SU-DHL-6 (cell line): ENCODE data around the gene UCMA.
"Not testable (repeated sequence)": the region's sequence is repeated elsewhere in the genome, so short reads cannot be mapped to it uniquely, and the experiment has no call there.

ENCODE experiments used
- H2AFZ ChIP-seq: fragments of 200-600 bp; sonication (generic); 2 replicates; pipeline ENCODE4 v1.6.1; 2014; ENCODE audit warnings: low read depth, mild to moderate bottlenecking, moderate library complexity, mixed read lengths, antibody characterized with exemption, low read length; ENCODE audit not compliant: severe bottlenecking
- H3F3A ChIP-seq: fragments of 200-600 bp; shearing (Covaris generic); 2 replicates; pipeline ENCODE4 v1.6.0; 2016; ENCODE audit warnings: antibody characterized with exemption, mild to moderate bottlenecking; ENCODE audit not compliant: insufficient read depth
- H3K27ac ChIP-seq: fragments of 200-600 bp; sonication (generic); 2 replicates; pipeline ENCODE4 v1.5.1; 2016; ENCODE audit warnings: low read depth, mild to moderate bottlenecking, low read length, moderate library complexity, mixed read lengths
- H3K27me3 ChIP-seq: fragments of 200-600 bp; sonication (generic), shearing (Covaris generic); 2 replicates; pipeline ENCODE4 v1.6.0; 2014; ENCODE audit warnings: mild to moderate bottlenecking, low read length
- H3K36me3 ChIP-seq: fragments of 200-600 bp; sonication (generic); 2 replicates; pipeline ENCODE4 v1.6.1; 2014; ENCODE audit warnings: mild to moderate bottlenecking, low read length, mixed read lengths
- H3K4me2 ChIP-seq: fragments of 300-600, 200-600 bp; shearing (Covaris generic), sonication (generic); 2 replicates; pipeline ENCODE4 v1.6.0; 2014; ENCODE audit warnings: low read length, low read depth, mild to moderate bottlenecking; ENCODE audit not compliant: poor library complexity, severe bottlenecking
- H3K4me3 ChIP-seq: fragments of 200-600 bp; sonication (generic); 2 replicates; pipeline ENCODE4 v1.5.1; 2014; ENCODE audit warnings: antibody characterized with exemption, low read length, mild to moderate bottlenecking, mixed read lengths; ENCODE audit not compliant: insufficient read depth, poor library complexity, severe bottlenecking
- H3K79me2 ChIP-seq: fragments of 200-600 bp; sonication (generic); 2 replicates; pipeline ENCODE4 v1.6.1; 2014; ENCODE audit warnings: mild to moderate bottlenecking, low read length, moderate library complexity; ENCODE audit not compliant: insufficient read depth
- H3K9ac ChIP-seq: fragments of 200-600 bp; sonication (generic); 2 replicates; pipeline ENCODE4 v1.7.0; 2014; ENCODE audit warnings: mild to moderate bottlenecking, low read length
- H3K9me2 ChIP-seq: fragments of 200-600 bp; sonication (generic); replicated peaks from 2 replicates; pipeline ENCODE4 v1.6.1; 2014; ENCODE audit warnings: low read length; ENCODE audit not compliant: insufficient read depth
- H3K9me3 ChIP-seq: fragments of 200-600 bp; sonication (generic); 2 replicates; pipeline ENCODE4 v1.6.1; 2014; ENCODE audit warnings: low read length, mixed read lengths; ENCODE audit not compliant: insufficient read depth
- H4K20me1 ChIP-seq: fragments of 200-600 bp; sonication (generic); 2 replicates; pipeline ENCODE4 v1.6.1; 2014; ENCODE audit warnings: low read depth, mild to moderate bottlenecking, antibody characterized with exemption, low read length, moderate library complexity, mixed read lengths
- CTCF ChIP-seq: fragments of 200-600 bp; sonication (generic); IDR thresholded peaks from one replicate; pipeline ENCODE4 v1.5.1; 2017; ENCODE audit warnings: antibody characterized with exemption, mild to moderate bottlenecking, low read length, moderate library complexity; ENCODE audit not compliant: insufficient read depth, poor library complexity, severe bottlenecking
- EZH2phosphoT487 ChIP-seq: fragments of 200-600 bp; sonication (generic), shearing (Covaris generic); conservative IDR thresholded peaks from 2 replicates; pipeline ENCODE4 v1.6.1; 2018; ENCODE audit warnings: mild to moderate bottlenecking, antibody characterized with exemption, low read length, moderate library complexity, mixed read lengths

The UCMA gene

GRCh38 chr10:13247784-13248183, 13.6 kb upstream of the UCMA start:
- TF ChIP-seq EZH2phosphoT487 (no peak), CTCF (no peak)

GRCh38 chr10:13247246-13247645, 13.1 kb upstream of the UCMA start:
- no peaks in the 10 kb centered on the region for H3K79me2 ChIP-seq
- H3K36me3 ChIP-seq = no peaks in the 10 kb centered on the region
- no peak overlapping the region for H2AFZ ChIP-seq
- TF ChIP-seq CTCF = no peak
- no peak for TF ChIP-seq EZH2phosphoT487
- no peaks in the 10 kb centered on the region for H4K20me1 ChIP-seq
- no peaks in the 10 kb centered on the region for H3F3A ChIP-seq
- no peak overlapping the region for H3K4me2 ChIP-seq
- H3K27me3 ChIP-seq = no peaks in the 10 kb centered on the region
- H3K9me3 ChIP-seq = no peaks in the 10 kb centered on the region
- no peak overlapping the region for H3K9ac ChIP-seq
- no peaks in the 10 kb centered on the region for H3K9me2 ChIP-seq
- H3K27ac ChIP-seq = no peak overlapping the region
- H3K4me3 ChIP-seq = no peak overlapping the region

More at GRCh38 chr10:13247784-13248183, 13.6 kb upstream of the UCMA start:
- H3K9ac ChIP-seq = no peak overlapping the region
- H2AFZ ChIP-seq = no peak overlapping the region
- no peaks in the 10 kb centered on the region for H3K27me3 ChIP-seq
- H3K4me2 ChIP-seq = no peak overlapping the region
- no peaks in the 10 kb centered on the region for H3K9me2 ChIP-seq
- H3F3A ChIP-seq = no peaks in the 10 kb centered on the region
- H4K20me1 ChIP-seq = no peaks in the 10 kb centered on the region
- H3K36me3 ChIP-seq = no peaks in the 10 kb centered on the region
- no peaks in the 10 kb centered on the region for H3K9me3 ChIP-seq
- H3K27ac ChIP-seq = no peak overlapping the region
- no peaks in the 10 kb centered on the region for H3K79me2 ChIP-seq
- H3K4me3 ChIP-seq = no peak overlapping the region

- H3K79me2 ChIP-seq, H2AFZ ChIP-seq, H3K9ac ChIP-seq, H3K36me3 ChIP-seq, H4K20me1 ChIP-seq, H3K27ac ChIP-seq, H3K4me3 ChIP-seq, H3K27me3 ChIP-seq, H3K9me3 ChIP-seq, H3K9me2 ChIP-seq, H3K4me2 ChIP-seq, H3F3A ChIP-seq: not testable (repeated sequence)
Measured at GRCh38 chr10:13242260-13242659, 8.1 kb upstream of the UCMA start.

GRCh38 chr10:13241613-13242012, 7.4 kb upstream of the UCMA start:
- Histone ChIP-seq H4K20me1 (no peaks in the 10 kb centered on the region), H3F3A (no peaks in the 10 kb centered on the region), H3K9me2 (no peaks in the 10 kb centered on the region), H2AFZ (no peak overlapping the region), H3K4me3 (no peak overlapping the region), H3K36me3 (no peaks in the 10 kb centered on the region), H3K9me3 (no peaks in the 10 kb centered on the region), H3K9ac (no peak overlapping the region), H3K4me2 (no peak overlapping the region), H3K27ac (no peak overlapping the region), H3K27me3 (no peaks in the 10 kb centered on the region), H3K79me2 (no peaks in the 10 kb centered on the region)
- no peak for TF ChIP-seq EZH2phosphoT487
- no peak for TF ChIP-seq CTCF
